Limb (tissue), 2 donors: Measurements from ENCODE around the gene SPCS1.
"Not testable (repeated sequence)": the region's sequence is repeated elsewhere in the genome, so short reads cannot be mapped to it uniquely, and the experiment has no call there.

Source experiments
- DNase-seq, 2 donors: peaks; one replicate each; pipeline ENCODE4 v3.0.0-alpha.2; 2016; ENCODE audit errors: extremely low spot score in 2 of 2

SPCS1 gene

GRCh38 chr3:52694528-52695189, 11.2 kb upstream of the SPCS1 start:
- DNase-seq = no peak

- DNase-seq = no peak
These were observed 9.9 kb upstream of the SPCS1 start for GRCh38 chr3:52695798-52696671.

- no peak for DNase-seq
These were observed 8.9 kb upstream of the SPCS1 start for GRCh38 chr3:52696830-52697631.

- DNase-seq = no peak
These were observed 8.3 kb upstream of the SPCS1 start for GRCh38 chr3:52697632-52697965.

GRCh38 chr3:52703341-52703740, 2.6 kb upstream of the SPCS1 start:
- no peak for DNase-seq

- no peak for DNase-seq
These were observed 1.1 kb upstream of the SPCS1 start for GRCh38 chr3:52704611-52705437.

- no peak for DNase-seq
These were observed 543 bp upstream of the SPCS1 start for GRCh38 chr3:52705438-52705687.

GRCh38 chr3:52707585-52707984, 1.7 kb downstream of the SPCS1 start:
- DNase-seq = no peak

GRCh38 chr3:52710512-52710911, 4.6 kb downstream of the SPCS1 start:
- no peak for DNase-seq

- DNase-seq = no peak
These were observed 6.6 kb downstream of the SPCS1 start for GRCh38 chr3:52712291-52713212.

- DNase-seq = peak in 1 of 2 donors; percentile 40
These were observed 8.7 kb downstream of the SPCS1 start for GRCh38 chr3:52714335-52715302.

GRCh38 chr3:52715714-52716305, 9.9 kb downstream of the SPCS1 start:
- DNase-seq = no peak

- DNase-seq = no peak
These were observed 13.7 kb downstream of the SPCS1 start for GRCh38 chr3:52719618-52720017.

GRCh38 chr3:52721002-52721729, 15.3 kb downstream of the SPCS1 start:
- DNase-seq = no peak

GRCh38 chr3:52721730-52722008, 15.8 kb downstream of the SPCS1 start:
- DNase-seq = no peak

- DNase-seq = no peak
These were observed 16.6 kb downstream of the SPCS1 start for GRCh38 chr3:52722491-52722890.

- no peak for DNase-seq
These were observed 18.0 kb downstream of the SPCS1 start for GRCh38 chr3:52723935-52724334.

- no peak for DNase-seq
These were observed 18.6 kb downstream of the SPCS1 start for GRCh38 chr3:52724511-52724910.

- not testable (repeated sequence) for DNase-seq
These were observed 22.8 kb downstream of the SPCS1 start for GRCh38 chr3:52728753-52729152.
